IPS-15b (cell line): ENCODE data around the gene TNC.

Experiments
- H3K27me3 ChIP-seq: one replicate; pipeline ENCODE4 v1.6.1; 2013; ENCODE audit warnings: low read length; ENCODE audit not compliant: control insufficient read depth, insufficient read depth
- H3K36me3 ChIP-seq: one replicate; pipeline ENCODE4 v1.6.1; 2013; ENCODE audit warnings: low read length; ENCODE audit not compliant: control insufficient read depth, insufficient read depth
- H3K4me1 ChIP-seq: one replicate; pipeline ENCODE4 v1.6.1; 2013; ENCODE audit warnings: mild to moderate bottlenecking, low read length; ENCODE audit not compliant: control insufficient read depth, insufficient read depth
- H3K4me3 ChIP-seq: one replicate; pipeline ENCODE4 v1.5.1; 2013; ENCODE audit warnings: low read depth, low read length
- H3K9ac ChIP-seq: one replicate; pipeline ENCODE4 v1.6.1; 2013; ENCODE audit warnings: low read depth, mild to moderate bottlenecking, low read length
- H3K9me3 ChIP-seq: one replicate; pipeline ENCODE4 v1.6.1; 2013; ENCODE audit warnings: mild to moderate bottlenecking, low read length; ENCODE audit not compliant: control insufficient read depth, insufficient read depth

The TNC gene

GRCh38 chr9:115148721-115149120 is 30.8 kb upstream of the TNC start:
- H3K9ac ChIP-seq: no peak overlapping the region
- H3K36me3 ChIP-seq: no peaks in the 10 kb centered on the region
- H3K4me1 ChIP-seq: no peaks in the 10 kb centered on the region
- no peaks in the 10 kb centered on the region for H3K9me3 ChIP-seq
- no peaks in the 10 kb centered on the region for H3K27me3 ChIP-seq
- H3K4me3 ChIP-seq: no peak overlapping the region

- Histone ChIP-seq H3K4me3 (no peak overlapping the region), H3K9ac (no peak overlapping the region), H3K4me1 (no peaks in the 10 kb centered on the region), H3K9me3 (no peaks in the 10 kb centered on the region), H3K36me3 (no peaks in the 10 kb centered on the region), H3K27me3 (no peaks in the 10 kb centered on the region)
Measured at GRCh38 chr9:115146581-115147021, 28.6 kb upstream of the TNC start.

GRCh38 chr9:115144706-115145105 is 26.7 kb upstream of the TNC start:
- H3K36me3 ChIP-seq: no peaks in the 10 kb centered on the region
- H3K9ac ChIP-seq: no peak overlapping the region
- no peaks in the 10 kb centered on the region for H3K9me3 ChIP-seq
- no peaks in the 10 kb centered on the region for H3K4me1 ChIP-seq
- no peak overlapping the region for H3K4me3 ChIP-seq
- no peaks in the 10 kb centered on the region for H3K27me3 ChIP-seq

- no peaks in the 10 kb centered on the region for H3K4me1 ChIP-seq
- no peak overlapping the region for H3K9ac ChIP-seq
- no peaks in the 10 kb centered on the region for H3K9me3 ChIP-seq
- no peak overlapping the region for H3K4me3 ChIP-seq
- H3K36me3 ChIP-seq: no peaks in the 10 kb centered on the region
- no peaks in the 10 kb centered on the region for H3K27me3 ChIP-seq
Measured at GRCh38 chr9:115143689-115144088, 25.7 kb upstream of the TNC start.

GRCh38 chr9:115142517-115143270 is 24.7 kb upstream of the TNC start:
- H3K9me3 ChIP-seq: no peaks in the 10 kb centered on the region
- no peaks in the 10 kb centered on the region for H3K4me1 ChIP-seq
- no peak overlapping the region for H3K4me3 ChIP-seq
- no peak overlapping the region for H3K9ac ChIP-seq
- no peaks in the 10 kb centered on the region for H3K27me3 ChIP-seq
- no peaks in the 10 kb centered on the region for H3K36me3 ChIP-seq

- Histone ChIP-seq H3K9me3 (no peaks in the 10 kb centered on the region), H3K27me3 (no peaks in the 10 kb centered on the region), H3K36me3 (no peaks in the 10 kb centered on the region), H3K9ac (no peak overlapping the region), H3K4me3 (no peak overlapping the region), H3K4me1 (no peaks in the 10 kb centered on the region)
Measured at GRCh38 chr9:115142090-115142489, 24.1 kb upstream of the TNC start.

- H3K9ac ChIP-seq: no peak overlapping the region
- no peaks in the 10 kb centered on the region for H3K4me1 ChIP-seq
- H3K27me3 ChIP-seq: no peaks in the 10 kb centered on the region
- no peak overlapping the region for H3K4me3 ChIP-seq
- no peaks in the 10 kb centered on the region for H3K9me3 ChIP-seq
- H3K36me3 ChIP-seq: no peaks in the 10 kb centered on the region
Measured at GRCh38 chr9:115141612-115142011, 23.7 kb upstream of the TNC start.

- Histone ChIP-seq H3K4me1 (no peaks in the 10 kb centered on the region), H3K9me3 (no peaks in the 10 kb centered on the region), H3K27me3 (no peaks in the 10 kb centered on the region), H3K36me3 (no peaks in the 10 kb centered on the region), H3K4me3 (no peak overlapping the region), H3K9ac (no peak overlapping the region)
Measured at GRCh38 chr9:115138151-115138550, 20.2 kb upstream of the TNC start.

GRCh38 chr9:115137526-115137925 is 19.6 kb upstream of the TNC start:
- Histone ChIP-seq H3K9me3 (no peaks in the 10 kb centered on the region), H3K9ac (no peak overlapping the region), H3K36me3 (no peaks in the 10 kb centered on the region), H3K27me3 (no peaks in the 10 kb centered on the region), H3K4me3 (no peak overlapping the region), H3K4me1 (no peaks in the 10 kb centered on the region)

- H3K4me1 ChIP-seq: no peaks in the 10 kb centered on the region
- H3K9me3 ChIP-seq: no peaks in the 10 kb centered on the region
- H3K36me3 ChIP-seq: no peaks in the 10 kb centered on the region
- H3K4me3 ChIP-seq: no peak overlapping the region
- H3K9ac ChIP-seq: no peak overlapping the region
- H3K27me3 ChIP-seq: peaks cover 2% of the 10 kb centered on the region
Measured at GRCh38 chr9:115135821-115136778, 18.1 kb upstream of the TNC start.

- H3K9ac ChIP-seq: no peak overlapping the region
- no peak overlapping the region for H3K4me3 ChIP-seq
- H3K36me3 ChIP-seq: no peaks in the 10 kb centered on the region
- H3K9me3 ChIP-seq: no peaks in the 10 kb centered on the region
- H3K4me1 ChIP-seq: no peaks in the 10 kb centered on the region
- peaks cover 2% of the 10 kb centered on the region for H3K27me3 ChIP-seq
Measured at GRCh38 chr9:115134941-115135340, 17.0 kb upstream of the TNC start.

- Histone ChIP-seq H3K4me3 (no peak overlapping the region), H3K27me3 (peaks cover 2% of the 10 kb centered on the region), H3K4me1 (no peaks in the 10 kb centered on the region), H3K9ac (no peak overlapping the region), H3K36me3 (no peaks in the 10 kb centered on the region), H3K9me3 (no peaks in the 10 kb centered on the region)
Measured at GRCh38 chr9:115133649-115134048, 15.7 kb upstream of the TNC start.
